Breast epithelium (tissue), 3 donors: ENCODE measurements around the gene DPYD.

ENCODE experiments used
- CTCF ChIP-seq, 3 donors: fragments of 450-650 bp; IDR thresholded peaks; one replicate each; pipeline ENCODE4 v1.5.1; 2016 to 2017; ENCODE audit warnings: antibody characterized with exemption in 3 of 3, mild to moderate bottlenecking in 3 of 3, moderate library complexity in 3 of 3
- POLR2A ChIP-seq: fragments of 450-650 bp; IDR thresholded peaks from one replicate; pipeline ENCODE4 v1.6.1; 2016; ENCODE audit warnings: antibody characterized with exemption, mild to moderate bottlenecking, moderate library complexity
- POLR2AphosphoS5 ChIP-seq, 3 donors: sonication (generic); formaldehyde crosslinking; IDR thresholded peaks; one replicate each; pipeline ENCODE4 v1.6.1; 2017; ENCODE audit warnings: antibody characterized with exemption in 3 of 3

GRCh38 chr1:97047421-97047793, 873.4 kb downstream of the DPYD start:
- TF ChIP-seq CTCF (IDR thresholded peaks at IDR 0.05) (no peak), POLR2A (no peak), POLR2AphosphoS5 (IDR thresholded peaks at IDR 0.05) (no peak)
